ENCODE results near the gene C2CD2.
"Not testable (repeated sequence)": the region's sequence is repeated elsewhere in the genome, so short reads cannot be mapped to it uniquely, and the experiment has no call there.

The C2CD2 gene

DNA sequence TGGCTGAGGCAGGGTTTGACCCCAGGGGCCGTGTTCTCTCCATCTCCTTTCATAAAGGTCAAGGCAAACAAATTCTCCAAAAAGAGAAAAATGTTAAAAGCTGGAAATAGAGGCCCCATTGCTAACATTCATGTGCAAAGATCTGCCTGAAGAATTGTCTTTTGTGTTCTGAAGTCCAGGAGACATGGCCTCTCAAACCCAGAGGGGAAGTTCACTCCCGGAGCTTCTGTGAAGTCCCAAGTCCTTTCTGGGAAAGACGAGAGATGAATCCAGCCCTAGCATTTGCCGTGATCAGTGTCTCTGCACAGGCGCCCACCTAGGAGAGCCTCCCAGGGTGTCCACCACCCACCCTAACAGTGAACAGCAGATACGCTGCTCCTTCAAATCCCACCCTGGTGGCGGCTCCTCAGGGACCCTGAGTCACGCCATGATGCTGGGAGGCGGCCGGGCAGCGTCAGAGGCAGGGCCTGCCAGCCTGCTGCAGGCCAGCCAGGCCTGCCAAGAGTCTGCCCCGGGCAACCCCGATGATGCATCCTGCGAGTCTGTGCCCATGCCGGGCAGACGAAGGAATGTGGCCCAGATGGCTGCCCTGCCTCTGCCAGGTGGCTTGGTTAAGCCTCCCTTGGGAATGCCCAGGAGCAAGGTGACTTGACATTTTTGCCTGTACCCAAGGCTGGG is 5.2 kb upstream of the C2CD2 start:
- DNase-seq (ENCODE audit: low read depth in 1 of 2, low spot score in 1 of 2) = no peak

DNA sequence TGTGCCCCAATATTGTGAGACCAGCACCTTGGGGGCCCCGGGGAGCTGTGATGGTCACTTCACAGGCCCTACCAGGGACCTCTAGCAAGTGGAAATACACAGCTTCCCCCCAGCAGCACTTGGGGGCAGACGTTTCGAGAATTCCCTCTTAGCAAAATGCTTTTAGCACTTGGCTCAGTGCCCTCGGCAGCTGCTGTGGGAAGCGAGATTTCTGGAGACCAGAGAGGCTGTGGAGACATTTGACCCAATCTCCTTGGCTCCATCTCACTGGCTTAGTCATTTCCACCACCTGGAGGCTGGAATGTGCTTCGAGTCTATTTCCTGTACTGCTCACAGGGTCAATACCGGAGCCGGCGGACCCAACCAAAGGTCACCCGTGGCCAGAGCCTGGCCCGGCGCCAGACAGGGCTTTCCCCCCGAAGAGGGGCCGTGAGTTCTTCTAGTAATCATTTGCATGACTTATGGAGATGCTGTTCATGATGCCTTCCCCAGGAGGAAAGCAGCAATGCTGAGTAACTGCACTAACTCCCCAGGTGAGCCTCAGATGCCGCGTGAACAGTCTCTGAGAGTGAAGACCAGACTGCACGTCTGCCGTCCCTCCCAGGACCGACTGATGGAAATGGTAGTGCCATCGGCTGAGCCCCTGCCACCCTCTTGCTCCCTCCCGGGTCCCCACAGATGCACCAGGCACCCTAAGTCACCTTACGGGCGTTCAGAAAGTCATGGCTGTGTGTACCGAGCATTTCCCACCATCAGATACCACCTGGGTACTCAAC is 4.4 kb upstream of the C2CD2 start:
- no peak for DNase-seq (ENCODE audit: low read depth in 1 of 2, low spot score in 1 of 2)

- DNase-seq (ENCODE audit: low read depth in 1 of 2, low spot score in 1 of 2) = no peak
Observed at GRCh38 chr21:41956926-41957729, 3.3 kb upstream of the C2CD2 start.

DNA sequence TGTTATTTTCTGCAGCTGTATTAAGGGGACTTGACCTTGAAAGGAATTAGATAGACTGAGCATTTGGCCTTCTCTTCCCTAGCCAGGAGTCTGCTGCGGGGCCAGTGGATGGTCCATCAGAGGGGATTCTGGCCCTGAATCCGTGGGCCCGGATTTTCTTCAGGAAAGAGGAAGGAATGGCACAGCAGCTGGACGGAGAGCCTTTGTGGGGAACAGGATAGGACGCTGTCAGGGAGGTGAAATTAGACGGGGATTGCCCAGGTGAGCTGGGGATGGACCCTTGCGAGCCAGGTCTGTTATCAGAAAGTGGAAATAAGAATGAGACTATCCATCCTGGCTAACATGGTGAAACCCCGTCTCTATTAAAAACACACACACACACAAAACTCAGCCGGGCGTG is 1.7 kb upstream of the C2CD2 start:
- no peak for DNase-seq (ENCODE audit: low read depth in 1 of 2, low spot score in 1 of 2)

GRCh38 chr21:41954654-41955499 is 1.1 kb upstream of the C2CD2 start:
- no peak for DNase-seq (ENCODE audit: low read depth in 1 of 2, low spot score in 1 of 2)

GRCh38 chr21:41953249-41953830 is 478 bp downstream of the C2CD2 start:
- DNase-seq (ENCODE audit: low read depth in 1 of 2, low spot score in 1 of 2) = no peak

DNA sequence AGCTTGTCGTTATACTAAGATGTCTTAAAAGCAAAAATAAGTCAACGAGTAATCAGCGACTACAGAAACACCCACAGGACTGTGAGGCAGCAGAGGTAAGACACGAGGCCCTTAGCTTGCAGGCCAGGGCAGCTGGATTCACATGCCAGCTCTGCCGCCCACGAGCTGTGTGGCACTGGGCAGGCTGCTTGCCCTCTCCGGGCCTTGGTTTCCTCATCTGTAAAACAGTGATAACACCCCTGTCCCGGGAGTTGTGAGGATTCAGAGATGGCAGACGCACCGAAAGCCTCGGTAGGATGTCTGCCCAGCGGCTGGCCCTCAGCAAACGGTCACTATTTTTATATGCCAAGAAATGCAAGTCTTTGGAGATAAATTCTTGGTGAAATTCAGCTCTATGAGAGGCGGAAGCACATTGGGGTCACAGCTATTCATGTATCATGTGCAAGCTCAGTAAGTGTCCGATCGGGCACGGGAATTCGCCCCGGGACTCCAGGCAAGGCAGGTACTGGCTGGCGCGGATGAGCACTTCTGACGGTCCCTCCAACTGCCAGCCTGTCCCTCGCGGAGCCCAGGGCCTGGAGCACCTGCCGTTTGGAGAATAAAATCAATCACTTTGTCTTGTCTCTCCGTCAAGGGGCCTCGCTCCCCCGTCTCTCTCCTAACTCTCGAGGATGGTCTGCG is 1.1 kb downstream of the C2CD2 start:
- no peak for DNase-seq (ENCODE audit: low read depth in 1 of 2, low spot score in 1 of 2)

DNA sequence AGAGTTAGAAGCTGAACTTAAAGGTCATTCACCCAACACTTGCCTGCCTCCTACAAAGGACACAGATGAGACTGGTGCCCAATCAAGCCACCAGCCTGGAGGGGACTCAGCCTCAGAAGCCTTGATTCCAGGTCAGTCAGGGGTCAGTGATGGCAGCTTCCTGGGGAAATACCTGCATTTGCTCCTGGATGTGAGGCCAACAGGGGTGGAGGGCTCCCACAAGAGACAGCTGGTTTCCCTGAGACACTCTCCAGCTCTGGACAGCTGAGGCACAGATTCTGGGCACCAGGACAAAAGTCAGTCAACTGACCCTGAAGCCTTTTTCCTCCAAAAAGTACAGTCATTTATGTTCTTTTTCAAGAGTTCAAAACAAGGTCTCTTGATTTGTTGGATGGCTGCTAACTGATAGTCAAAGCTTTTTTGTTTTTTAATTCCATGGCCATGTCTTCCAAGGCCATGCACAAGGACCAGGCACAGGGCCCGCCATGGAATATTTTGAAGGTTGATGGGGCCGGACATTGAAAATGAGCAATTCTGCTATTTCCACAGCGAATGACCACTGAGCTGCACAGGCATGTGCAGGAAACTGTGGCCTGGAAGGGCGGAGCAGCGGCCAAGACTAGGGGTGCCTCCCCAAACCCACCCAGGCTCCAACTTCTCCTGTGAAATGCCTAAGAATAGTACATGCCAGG is 1.8 kb downstream of the C2CD2 start:
- DNase-seq (ENCODE audit: low read depth in 1 of 2, low spot score in 1 of 2) = no peak

DNA sequence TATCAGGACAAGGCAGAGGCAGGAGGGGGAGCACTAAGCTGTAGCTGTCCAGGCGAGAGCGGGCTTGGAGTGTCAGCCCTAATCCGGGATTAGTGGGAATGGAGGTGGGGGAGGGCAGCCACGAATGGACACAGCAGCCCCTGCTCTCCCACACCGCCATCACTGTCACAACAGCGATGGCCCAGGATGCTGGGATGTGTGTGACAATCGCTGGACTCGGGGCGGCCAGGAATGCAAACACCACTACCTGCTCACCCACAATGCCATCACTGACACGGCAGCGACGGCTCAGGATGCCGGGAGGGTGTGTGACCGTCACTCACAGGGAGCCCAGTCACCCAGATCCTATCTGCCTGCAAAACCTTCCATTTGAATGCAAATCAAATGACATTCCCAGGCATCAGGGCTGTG is 2.9 kb downstream of the C2CD2 start:
- no peak for DNase-seq (ENCODE audit: low read depth in 1 of 2, low spot score in 1 of 2)

DNA sequence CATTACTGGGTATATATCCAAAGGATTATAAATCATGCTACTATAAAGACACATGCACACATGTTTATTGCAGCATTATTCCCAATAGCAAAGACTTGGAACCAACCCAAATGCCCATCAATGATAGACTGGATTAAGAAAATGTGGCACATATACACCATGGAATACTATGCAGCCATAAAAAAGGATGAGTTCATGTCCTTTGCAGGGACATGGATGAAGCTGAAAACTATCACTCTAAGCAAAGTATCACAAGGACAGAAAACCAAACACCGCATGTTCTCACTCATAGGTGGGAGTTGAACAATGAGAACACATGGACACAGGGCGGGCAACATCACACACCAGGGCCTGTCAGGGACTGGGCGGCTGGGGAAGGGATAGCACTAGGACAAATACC is 4.2 kb downstream of the C2CD2 start:
- not testable (repeated sequence) for DNase-seq (ENCODE audit: low read depth in 1 of 2, low spot score in 1 of 2)

DNA sequence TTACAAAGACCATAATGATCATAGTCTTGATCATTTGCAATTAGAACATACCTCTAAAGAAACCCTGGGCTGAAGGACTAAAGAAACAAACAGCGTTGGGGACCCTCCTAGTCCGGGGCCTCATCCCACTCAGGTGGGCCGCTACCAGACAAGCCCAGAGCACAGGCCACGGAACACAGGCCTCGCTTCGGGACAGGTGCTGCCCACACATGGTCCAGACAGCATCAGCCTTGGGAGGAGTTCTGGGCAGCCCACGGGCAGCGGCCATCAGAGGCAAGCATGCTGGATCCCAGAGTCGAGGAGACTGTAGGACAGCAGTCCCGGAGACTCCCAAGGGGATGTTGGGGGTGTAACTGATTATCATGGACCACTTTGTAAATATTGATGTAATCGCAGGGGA is 4.9 kb downstream of the C2CD2 start:
- no peak for DNase-seq (ENCODE audit: low read depth in 1 of 2, low spot score in 1 of 2)

GRCh38 chr21:41948078-41948895 is 5.5 kb downstream of the C2CD2 start:
- DNase-seq (ENCODE audit: low read depth in 1 of 2, low spot score in 1 of 2) = no peak

GRCh38 chr21:41945982-41946381 is 7.8 kb downstream of the C2CD2 start:
- no peak for DNase-seq (ENCODE audit: low read depth in 1 of 2, low spot score in 1 of 2)

GRCh38 chr21:41943851-41944250 is 10.0 kb downstream of the C2CD2 start:
- DNase-seq (ENCODE audit: low read depth in 1 of 2, low spot score in 1 of 2) = no peak

DNA sequence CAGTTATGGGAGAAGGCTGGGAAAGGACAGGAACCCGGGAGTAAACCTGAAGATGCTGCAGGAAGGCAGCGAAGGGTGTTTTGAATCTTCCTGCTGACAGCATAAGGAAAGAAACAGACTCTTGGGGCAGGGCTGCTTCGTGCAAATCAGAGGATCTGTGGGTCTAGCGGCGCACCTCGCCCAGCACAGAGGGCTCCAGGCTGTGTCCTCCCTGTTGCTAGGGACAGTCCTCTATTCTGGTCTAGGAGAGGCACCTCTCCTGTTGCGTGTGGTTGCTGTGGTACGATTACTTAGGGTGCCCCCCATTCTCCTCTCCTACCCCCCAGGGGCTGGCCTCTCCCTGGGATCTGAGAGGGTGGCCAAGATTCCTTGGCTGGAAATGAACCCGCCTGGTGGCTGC is 11.4 kb downstream of the C2CD2 start:
- DNase-seq (ENCODE audit: low read depth in 1 of 2, low spot score in 1 of 2) = no peak

DNA sequence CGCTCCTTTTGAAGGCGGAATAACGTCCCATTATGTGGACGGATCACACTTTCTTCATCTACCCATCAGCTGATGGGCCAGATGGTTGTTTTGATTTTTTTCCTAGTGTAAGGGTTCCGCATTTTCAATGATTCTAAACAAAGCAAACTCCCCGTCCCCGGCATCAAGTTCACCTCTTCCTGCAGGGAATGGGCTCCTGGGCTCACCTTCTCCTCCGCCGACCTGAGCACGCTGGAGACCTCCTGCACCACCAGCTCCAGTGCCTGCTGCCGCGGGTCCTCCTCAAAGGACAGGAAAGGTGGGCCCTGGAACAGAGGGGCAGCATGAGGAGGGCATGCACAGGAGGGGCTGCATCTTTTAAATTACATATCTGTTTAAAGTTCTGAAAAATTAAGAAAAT is 11.9 kb downstream of the C2CD2 start:
- no peak for DNase-seq (ENCODE audit: low read depth in 1 of 2, low spot score in 1 of 2)

- DNase-seq (ENCODE audit: low read depth in 1 of 2, low spot score in 1 of 2) = no peak
Observed at GRCh38 chr21:41940431-41940830, 13.4 kb downstream of the C2CD2 start.

GRCh38 chr21:41939391-41939790 is 14.4 kb downstream of the C2CD2 start:
- DNase-seq (ENCODE audit: low read depth in 1 of 2, low spot score in 1 of 2) = no peak

All from activated T-helper 1 cell treated with anti-CD3 and anti-CD28 coated beads, Interleukin-2, amount 50 U/mL, for 16 hours (primary cell).